GM06990 (cell line): ENCODE data around the gene S100A10.

Experiments
- DNase-seq: peaks from one replicate; pipeline ENCODE4 v3.0.0-alpha.2; 2011; ENCODE audit not compliant: insufficient read length; ENCODE audit errors: extremely low read depth
- H3K27me3 ChIP-seq: replicated peaks from 2 replicates; pipeline ENCODE4 v1.6.0; 2011; ENCODE audit warnings: low read length; ENCODE audit not compliant: control insufficient read depth, insufficient read depth
- H3K36me3 ChIP-seq: 2 replicates; pipeline ENCODE4 v1.5.1; 2011; ENCODE audit warnings: low read length; ENCODE audit not compliant: control insufficient read depth, insufficient read depth
- H3K4me3 ChIP-seq: replicated peaks from 2 replicates; pipeline ENCODE4 v1.5.1; 2011; ENCODE audit warnings: low read depth, mild to moderate bottlenecking, control low read depth, low read length
- TF ChIP-seq, protein P1 (sequence below): IDR thresholded peaks from 2 replicates; pipeline ENCODE4 v1.5.1; 2011; ENCODE audit warnings: low read length, control low read depth, mild to moderate bottlenecking, inconsistent platforms; ENCODE audit not compliant: insufficient read depth, poor library complexity, severe bottlenecking

S100A10 gene

DNA sequence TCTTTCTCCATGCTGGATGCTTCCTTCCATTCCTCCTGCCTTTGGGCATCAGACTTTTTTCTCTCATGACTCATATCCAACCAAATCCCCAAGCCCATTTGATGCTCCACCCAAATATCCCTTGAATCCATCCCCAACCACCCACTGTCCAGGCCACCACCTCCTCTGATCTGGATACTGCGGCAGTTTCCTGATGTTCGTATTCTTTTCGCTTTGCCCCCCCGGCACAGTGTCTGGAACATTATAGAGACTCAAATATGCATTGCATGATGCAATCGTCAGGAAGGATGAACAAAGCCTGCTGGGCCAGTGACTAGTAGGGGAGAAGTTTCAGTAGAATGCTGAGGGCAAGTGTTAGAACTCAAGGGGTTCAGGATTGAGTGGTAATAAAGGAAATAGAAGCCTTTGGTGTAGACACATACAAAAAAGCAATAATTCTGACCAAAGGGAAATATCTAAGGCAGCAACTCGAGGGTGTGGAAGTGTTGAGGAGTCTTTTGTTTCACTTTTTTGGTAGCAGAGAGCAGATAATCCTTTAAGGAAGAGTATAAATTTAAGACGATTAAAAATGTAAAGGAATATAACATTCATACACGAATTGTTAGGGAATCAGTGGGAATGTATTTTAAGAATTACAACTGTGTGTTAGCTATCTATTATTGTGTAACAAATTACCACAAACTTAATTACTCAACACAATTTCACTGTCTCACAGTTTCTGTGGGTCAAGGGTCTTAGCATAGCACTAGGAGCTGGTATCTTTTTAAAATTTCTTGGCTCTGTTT lies 35.7 kb upstream of the S100A10 start:
- H3K36me3 ChIP-seq: peaks cover 13% of the 10 kb centered on the region
- H3K27me3 ChIP-seq: no peaks in the 10 kb centered on the region
- TF ChIP-seq, protein P1, sequence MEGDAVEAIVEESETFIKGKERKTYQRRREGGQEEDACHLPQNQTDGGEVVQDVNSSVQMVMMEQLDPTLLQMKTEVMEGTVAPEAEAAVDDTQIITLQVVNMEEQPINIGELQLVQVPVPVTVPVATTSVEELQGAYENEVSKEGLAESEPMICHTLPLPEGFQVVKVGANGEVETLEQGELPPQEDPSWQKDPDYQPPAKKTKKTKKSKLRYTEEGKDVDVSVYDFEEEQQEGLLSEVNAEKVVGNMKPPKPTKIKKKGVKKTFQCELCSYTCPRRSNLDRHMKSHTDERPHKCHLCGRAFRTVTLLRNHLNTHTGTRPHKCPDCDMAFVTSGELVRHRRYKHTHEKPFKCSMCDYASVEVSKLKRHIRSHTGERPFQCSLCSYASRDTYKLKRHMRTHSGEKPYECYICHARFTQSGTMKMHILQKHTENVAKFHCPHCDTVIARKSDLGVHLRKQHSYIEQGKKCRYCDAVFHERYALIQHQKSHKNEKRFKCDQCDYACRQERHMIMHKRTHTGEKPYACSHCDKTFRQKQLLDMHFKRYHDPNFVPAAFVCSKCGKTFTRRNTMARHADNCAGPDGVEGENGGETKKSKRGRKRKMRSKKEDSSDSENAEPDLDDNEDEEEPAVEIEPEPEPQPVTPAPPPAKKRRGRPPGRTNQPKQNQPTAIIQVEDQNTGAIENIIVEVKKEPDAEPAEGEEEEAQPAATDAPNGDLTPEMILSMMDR: no peak
- H3K4me3 ChIP-seq: no peak overlapping the region
- no peak for DNase-seq

GRCh38 chr1:152026895-152027294 lies 33.2 kb upstream of the S100A10 start:
- Histone ChIP-seq H3K36me3 (peaks cover 2% of the 10 kb centered on the region), H3K4me3 (no peak overlapping the region), H3K27me3 (no peaks in the 10 kb centered on the region; the same call in 1 of the 2 replicates)
- DNase-seq: no peak
- TF ChIP-seq, protein P1: no peak

DNA sequence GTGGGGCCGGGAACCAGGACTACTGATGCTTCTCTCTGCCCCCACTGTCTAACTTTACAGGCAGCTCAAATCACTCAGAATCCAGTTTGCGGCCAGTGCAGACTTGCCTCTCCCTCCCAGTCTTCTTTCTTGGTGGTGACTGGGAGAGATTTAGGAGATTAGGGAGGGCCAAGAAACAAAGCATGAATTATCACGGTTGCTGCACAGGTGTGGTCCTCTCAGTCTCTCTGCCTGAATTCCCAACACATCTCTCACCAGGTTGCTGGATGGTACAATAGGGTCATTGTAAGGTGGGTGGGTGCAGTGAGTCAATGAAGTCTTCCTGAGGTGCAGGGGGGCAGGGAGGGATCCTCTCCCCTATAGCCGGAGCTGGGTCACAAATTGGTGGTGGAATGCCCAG lies 30.6 kb upstream of the S100A10 start:
- TF ChIP-seq, protein P1: no peak
- no peaks in the 10 kb centered on the region; the same call in 1 of the 2 replicates for H3K27me3 ChIP-seq
- DNase-seq: no peak
- H3K4me3 ChIP-seq: no peak overlapping the region
- H3K36me3 ChIP-seq: no peaks in the 10 kb centered on the region

DNA sequence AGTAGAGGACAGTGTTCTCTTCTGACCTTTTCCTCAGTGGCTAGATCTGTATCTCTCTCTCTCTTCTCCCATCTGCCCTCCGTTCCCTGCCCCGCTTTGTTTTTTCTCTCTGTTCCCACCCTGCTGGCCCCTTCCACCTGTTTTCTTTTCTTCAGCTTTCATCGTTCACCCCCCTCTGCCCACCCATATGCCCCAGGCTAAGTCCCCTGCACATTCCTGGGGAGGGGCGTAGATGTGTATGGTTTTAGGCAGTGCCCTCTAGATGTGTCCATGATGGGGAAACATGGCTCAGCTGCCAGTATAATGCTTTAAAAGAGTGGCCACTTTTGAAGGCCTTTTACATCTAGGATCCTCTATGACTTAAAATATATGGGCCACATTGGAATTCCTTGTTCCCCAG lies 29.6 kb upstream of the S100A10 start:
- H3K27me3 ChIP-seq: no peaks in the 10 kb centered on the region; the same call in 1 of the 2 replicates
- H3K4me3 ChIP-seq: no peak overlapping the region
- H3K36me3 ChIP-seq: no peaks in the 10 kb centered on the region
- TF ChIP-seq, protein P1: no peak
- no peak for DNase-seq

DNA sequence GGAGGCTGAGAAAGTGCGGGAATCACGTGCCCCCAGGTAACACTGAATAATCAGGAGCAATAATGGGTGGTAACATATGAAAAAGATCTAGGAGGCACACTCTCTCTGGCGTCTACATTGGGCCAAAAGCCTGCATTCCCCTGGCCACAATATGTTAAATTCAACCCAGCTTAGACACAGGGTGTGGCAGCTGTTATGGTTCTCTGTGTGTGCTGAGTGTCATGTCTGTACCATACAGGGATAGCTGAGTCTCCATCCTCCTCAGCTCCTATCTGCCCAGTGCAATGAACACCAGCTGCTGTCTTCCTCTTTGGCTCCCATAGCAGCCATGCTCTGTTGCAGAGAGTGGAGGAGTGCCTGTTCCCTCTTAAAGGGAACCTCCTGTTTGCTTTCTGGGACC lies 28.8 kb upstream of the S100A10 start:
- TF ChIP-seq, protein P1: no peak
- no peaks in the 10 kb centered on the region for H3K36me3 ChIP-seq
- no peak for DNase-seq
- no peaks in the 10 kb centered on the region; the same call in 1 of the 2 replicates for H3K27me3 ChIP-seq
- no peak overlapping the region for H3K4me3 ChIP-seq
